K562 (cell line): ENCODE measurements around the gene CPNE6. TPM values are rescaled to one million over a fixed set of nuclear protein-coding genes. Genes with fewer than 3 reads are reported as not detected.

ENCODE experiments used
- HNRNPL ChIP-seq: fragments of 200-400 bp; formaldehyde crosslinking; IDR thresholded peaks from 2 replicates; pipeline ENCODE4 v1.6.1; 2017; ENCODE audit warnings: low read depth, mild to moderate bottlenecking, low read length
- MBD2 ChIP-seq: sonication (generic); IDR thresholded peaks from 2 replicates; pipeline ENCODE4 v1.6.1; 2016; ENCODE audit warnings: low read depth, borderline replicate concordance
- MNT ChIP-seq, 2 experiments: fragments of 450-650 bp; conservative IDR thresholded peaks; 2 replicates each; pipeline ENCODE4 v1.6.1; 2017; ENCODE audit warnings: mild to moderate bottlenecking in 2 of 2, moderate library complexity in 2 of 2
- NR2C2 ChIP-seq, 2 experiments: fragments of 200-800 bp in 1 of 2; sonication (Bioruptor generic) in 1 of 2; sonication (generic) in 1 of 2; formaldehyde crosslinking in 1 of 2; IDR thresholded peaks; 2 replicates each; pipeline versions ENCODE4 v1.6.1 to v1.8.0; 2016 to 2022; ENCODE audit warnings: mild to moderate bottlenecking in 1 of 2, missing compliant biosample characterization in 1 of 2, missing genetic modification characterization in 1 of 2, missing genetic modification reagents in 1 of 2
- REST ChIP-seq, 2 experiments: fragments of 450-650 bp; formaldehyde crosslinking in 1 of 2; IDR thresholded peaks; 2 replicates each; pipeline versions ENCODE4 v1.4.0 to v1.6.1; 2014 to 2020; ENCODE audit warnings: mild to moderate bottlenecking in 2 of 2, borderline replicate concordance in 1 of 2, low read depth in 1 of 2
- SIN3B ChIP-seq: fragments of 450-650 bp; IDR thresholded peaks from 2 replicates; pipeline ENCODE4 v1.6.1; 2017; ENCODE audit warnings: low read depth, mild to moderate bottlenecking, moderate library complexity
- SMARCC2 ChIP-seq: fragments of 450-650 bp; IDR thresholded peaks from 2 replicates; pipeline ENCODE4 v1.6.1; 2017; ENCODE audit warnings: antibody characterized with exemption, moderate library complexity, mild to moderate bottlenecking, low read depth
- TAF7 ChIP-seq: fragments of 450-650 bp; IDR thresholded peaks from 2 replicates; pipeline ENCODE4 v1.6.1; 2016; ENCODE audit warnings: missing genetic modification characterization, missing compliant biosample characterization
- TOE1 ChIP-seq, 2 experiments: fragments of 450-650 bp in 1 of 2; sonication (generic) in 1 of 2; formaldehyde crosslinking in 1 of 2; IDR thresholded peaks; 2 replicates each; pipeline versions ENCODE4 v1.7.1 to v1.8.0; 2016 to 2022; ENCODE audit warnings: borderline replicate concordance in 2 of 2, mild to moderate bottlenecking in 2 of 2, antibody characterized with exemption in 1 of 2, inconsistent platforms in 1 of 2, low read depth in 1 of 2, missing genetic modification reagents in 1 of 2, moderate library complexity in 1 of 2
- YY1 ChIP-seq, 3 experiments: IDR thresholded peaks; 2 replicates each; pipeline ENCODE4 v1.6.1; 2011; ENCODE audit warnings: low read length in 2 of 3, mild to moderate bottlenecking in 2 of 3, moderate library complexity in 2 of 3, borderline replicate concordance in 1 of 3, control low read depth in 1 of 3, low read depth in 1 of 3; ENCODE audit not compliant: insufficient read depth in 3 of 3, insufficient replicate concordance in 2 of 3, control insufficient read depth in 1 of 3, insufficient read length in 1 of 3; ENCODE audit errors: extremely low read depth in 1 of 3
- ZNF41 ChIP-seq: fragments of 250-450 bp; sonication (Bioruptor Pico); conservative IDR thresholded peaks from 2 replicates; pipeline ENCODE4 v1.4.0; 2020; ENCODE audit warnings: mild to moderate bottlenecking
- polyA plus RNA-seq, 8 experiments: library from polyadenylated mRNA; depleted of rRNA in 4 of 8; stranded (reverse) in 5 of 8; unstranded in 3 of 8; fragments of >200 nt; fragmentation: Nextera tagmentation in 2 of 8; fragmentation: Illumina TruSeq in 1 of 8; extraction: Ambion mirVana in 2 of 8; extraction: Trizol in 1 of 8; gene quantifications; 2 replicates each; pipeline versions ENCODE4 v1.2.1 to v1.2.3, GENCODE V29; 2011 to 2014; ENCODE audit warnings: inconsistent platforms in 1 of 8, missing spikeins in 1 of 8
- total RNA-seq, 7 experiments: library from RNA; depleted of rRNA in 6 of 7; stranded (reverse); fragments of >200 nt in 6 of 7; fragmentation: Illumina TruSeq in 2 of 7; extraction: Trizol in 2 of 7; gene quantifications; 2 replicates each; pipeline versions ENCODE4 v1.2.1 to v1.2.3, GENCODE V29; 2011 to 2021; ENCODE audit warnings: low replicate concordance in 1 of 7
- TF ChIP-seq, protein P1 (sequence below): sonication (generic); formaldehyde crosslinking; IDR thresholded peaks from 2 replicates; pipeline ENCODE4 v1.9.0; 2022; ENCODE audit warnings: mild to moderate bottlenecking, missing genetic modification reagents
- TF ChIP-seq, protein P2 (sequence below): sonication (generic); formaldehyde crosslinking; IDR thresholded peaks from 2 replicates; pipeline ENCODE4 v1.9.0; 2022; ENCODE audit warnings: mild to moderate bottlenecking, missing genetic modification reagents

The CPNE6 gene
- total and polyA plus RNA-seq, 9 of the 15 experiments (the other 6 are each of a cell fraction or from before 2014, with no cell fraction given) = not detected

GRCh38 chr14:24095271-24096068 lies 24.1 kb downstream of the CPNE6 start (continued):
- TF ChIP-seq REST (IDR thresholded peaks at IDR 0.05; ENCODE audit: borderline replicate concordance) (peak; percentile 55), REST (CRISPR knock-in tag; IDR thresholded peaks at IDR 0.05; ENCODE audit: low read depth) (no peak), HNRNPL (no peak), TAF7 (peak; percentile 44; the same call in 1 of the 2 replicates), SIN3B (no peak), SMARCC2 (no peak), MNT (conservative IDR thresholded peaks at IDR 0.05) (peak; percentile 91 to 93), YY1 (IDR thresholded peaks at IDR 0.05; ENCODE audit: borderline replicate concordance in 1 of 3, control insufficient read depth in 1 of 3, extremely low read depth in 1 of 3, insufficient read depth in 3 of 3, insufficient read length in 1 of 3, insufficient replicate concordance in 2 of 3, low read depth in 1 of 3, low read length in 2 of 3) (peak in 1 of 3 experiments; percentile 7), NR2C2 (CRISPR knock-in tag; IDR thresholded peaks at IDR 0.05) (no peak), NR2C2 (tag; IDR thresholded peaks at IDR 0.05) (peak; percentile 27; the same call in 1 of the 2 replicates), MBD2 (0 out of 2 replicates have a peak, but pooled peaks have one; percentile 19), TOE1 (IDR thresholded peaks at IDR 0.05; ENCODE audit: borderline replicate concordance) (peak; percentile 96), TOE1 (CRISPR knock-in tag; IDR thresholded peaks at IDR 0.05; ENCODE audit: borderline replicate concordance, low read depth) (no peak), ZNF41 (CRISPR knock-in tag) (no peak)
- TF ChIP-seq, protein P1, sequence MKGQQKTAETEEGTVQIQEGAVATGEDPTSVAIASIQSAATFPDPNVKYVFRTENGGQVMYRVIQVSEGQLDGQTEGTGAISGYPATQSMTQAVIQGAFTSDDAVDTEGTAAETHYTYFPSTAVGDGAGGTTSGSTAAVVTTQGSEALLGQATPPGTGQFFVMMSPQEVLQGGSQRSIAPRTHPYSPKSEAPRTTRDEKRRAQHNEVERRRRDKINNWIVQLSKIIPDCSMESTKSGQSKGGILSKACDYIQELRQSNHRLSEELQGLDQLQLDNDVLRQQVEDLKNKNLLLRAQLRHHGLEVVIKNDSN (CRISPR knock-in tag) = peak; percentile 95
- TF ChIP-seq, protein P2, sequence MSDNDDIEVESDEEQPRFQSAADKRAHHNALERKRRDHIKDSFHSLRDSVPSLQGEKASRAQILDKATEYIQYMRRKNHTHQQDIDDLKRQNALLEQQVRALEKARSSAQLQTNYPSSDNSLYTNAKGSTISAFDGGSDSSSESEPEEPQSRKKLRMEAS (CRISPR knock-in tag) = peak; percentile 89
